Activated CD4-positive, CD25-positive, alpha-beta regulatory T cell treated with anti-CD3 and anti-CD28 coated beads, Interleukin-2, amount 50 U/mL, for 24 hours (primary cell): Measurements from ENCODE around the gene KYAT1.

Source experiments
- ATAC-seq, 2 donors: fragments of 150-1000 bp; cut with Tn5 transposase; one replicate each; pipeline ENCODE4 v1.10.0; 2021; ENCODE audit warnings: mild to moderate bottlenecking in 1 of 2, moderate library complexity in 1 of 2

The KYAT1 gene

DNA sequence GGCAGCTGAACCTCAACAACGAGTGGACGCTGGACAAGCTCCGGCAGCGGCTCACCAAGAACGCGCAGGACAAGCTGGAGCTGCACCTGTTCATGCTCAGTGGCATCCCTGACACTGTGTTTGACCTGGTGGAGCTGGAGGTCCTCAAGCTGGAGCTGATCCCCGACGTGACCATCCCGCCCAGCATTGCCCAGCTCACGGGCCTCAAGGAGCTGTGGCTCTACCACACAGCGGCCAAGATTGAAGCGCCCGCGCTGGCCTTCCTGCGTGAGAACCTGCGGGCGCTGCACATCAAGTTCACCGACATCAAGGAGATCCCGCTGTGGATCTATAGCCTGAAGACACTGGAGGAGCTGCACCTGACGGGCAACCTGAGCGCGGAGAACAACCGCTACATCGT is 26.6 kb upstream of the KYAT1 start:
- no peak for ATAC-seq

GRCh38 chr9:128906741-128907140 is 25.0 kb upstream of the KYAT1 start:
- ATAC-seq = no peak

DNA sequence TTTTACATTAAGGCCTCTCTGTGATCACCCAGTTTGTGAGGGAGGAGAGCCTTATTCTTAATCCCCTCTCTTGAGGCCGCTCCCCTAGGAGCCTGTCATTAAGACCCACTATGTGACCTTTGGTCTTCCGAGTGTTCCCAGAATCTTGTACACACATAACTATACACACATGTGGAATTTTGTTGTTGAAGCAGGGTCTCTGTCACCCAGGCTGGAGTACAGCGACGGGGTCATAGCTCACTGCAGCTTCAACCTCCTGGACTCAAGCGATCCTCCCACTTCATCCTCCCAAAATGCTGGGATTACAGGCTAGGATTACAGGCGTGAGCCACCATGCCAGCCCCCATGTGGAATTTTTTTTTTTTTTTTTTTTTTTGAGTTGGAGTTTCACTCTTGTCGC is 24.2 kb upstream of the KYAT1 start:
- ATAC-seq = no peak

DNA sequence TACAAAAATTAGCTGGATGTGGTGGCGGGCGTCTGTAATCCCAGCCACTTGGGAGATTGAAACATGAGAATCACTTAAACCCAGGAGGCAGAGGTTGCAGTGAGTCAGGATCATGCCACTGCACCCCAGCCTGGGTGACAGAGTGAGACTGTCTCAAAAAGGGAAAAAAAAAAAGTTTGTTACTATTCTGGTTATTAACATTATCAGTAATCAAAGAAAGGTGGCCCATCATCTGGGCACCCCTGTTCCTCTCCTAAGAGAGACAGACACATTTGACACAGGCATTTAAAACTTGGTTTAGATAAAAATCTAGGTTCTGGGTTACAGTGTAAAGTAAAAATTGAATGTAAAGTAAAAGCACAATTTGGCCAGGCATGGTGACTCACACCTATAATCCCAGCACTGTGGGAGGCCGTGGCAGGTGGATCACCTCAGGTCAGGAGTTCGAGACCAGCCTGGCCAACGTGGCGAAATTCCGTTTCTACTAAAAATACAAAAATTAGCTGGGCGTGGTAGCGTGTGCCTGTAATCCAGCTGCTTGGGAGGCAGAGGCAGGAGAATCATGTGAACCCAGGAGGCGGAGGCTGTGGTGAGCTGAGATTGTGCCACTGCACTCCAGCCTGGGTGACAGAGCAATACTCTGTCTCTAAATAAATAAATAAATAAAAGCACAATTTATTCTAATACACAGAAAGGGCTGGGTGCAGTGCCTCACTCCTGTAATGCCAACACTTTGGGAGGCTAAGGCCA is 22.3 kb upstream of the KYAT1 start:
- peak; percentile 36 to 42 for ATAC-seq

- ATAC-seq = no peak
Observed at GRCh38 chr9:128903079-128903461, 21.3 kb upstream of the KYAT1 start.

DNA sequence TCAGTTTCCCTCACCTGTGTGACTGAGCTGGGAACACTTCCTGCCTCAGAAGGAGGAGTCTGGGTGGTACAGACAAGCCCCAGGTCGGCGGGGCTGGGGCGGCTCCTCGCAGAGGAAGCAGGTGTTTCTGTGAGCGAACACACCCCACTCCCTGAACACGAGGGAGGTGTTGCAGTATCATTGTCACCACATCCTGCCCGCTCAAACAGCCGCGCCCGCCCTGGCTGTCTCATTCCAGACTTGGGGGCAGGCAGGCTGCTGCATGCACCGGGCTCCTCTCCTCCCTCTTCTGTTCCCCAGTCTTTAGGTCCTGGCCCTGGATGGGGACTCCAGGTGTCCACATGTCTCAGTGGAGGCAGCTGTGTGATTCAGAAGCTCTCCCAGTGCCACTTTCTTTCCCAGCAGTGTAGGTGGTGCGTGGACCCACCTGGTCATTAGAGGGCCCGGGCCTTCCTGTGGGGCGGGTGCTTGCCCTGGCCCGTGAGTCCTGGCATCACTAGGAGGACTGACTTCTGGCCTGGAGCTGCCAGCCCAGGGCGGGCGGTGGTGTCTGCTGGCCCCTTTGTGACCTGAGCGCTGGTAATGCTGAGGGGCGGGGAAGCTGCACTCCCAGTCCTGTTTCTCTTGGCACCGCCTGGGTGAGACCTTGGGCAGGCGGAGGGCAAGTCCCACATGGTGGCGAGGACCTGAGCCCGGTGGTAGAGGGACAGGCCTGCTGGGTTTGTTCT is 20.8 kb upstream of the KYAT1 start:
- peak; percentile 94 to 95 for ATAC-seq

- no peak for ATAC-seq
Observed at GRCh38 chr9:128901822-128902221, 20.1 kb upstream of the KYAT1 start.

DNA sequence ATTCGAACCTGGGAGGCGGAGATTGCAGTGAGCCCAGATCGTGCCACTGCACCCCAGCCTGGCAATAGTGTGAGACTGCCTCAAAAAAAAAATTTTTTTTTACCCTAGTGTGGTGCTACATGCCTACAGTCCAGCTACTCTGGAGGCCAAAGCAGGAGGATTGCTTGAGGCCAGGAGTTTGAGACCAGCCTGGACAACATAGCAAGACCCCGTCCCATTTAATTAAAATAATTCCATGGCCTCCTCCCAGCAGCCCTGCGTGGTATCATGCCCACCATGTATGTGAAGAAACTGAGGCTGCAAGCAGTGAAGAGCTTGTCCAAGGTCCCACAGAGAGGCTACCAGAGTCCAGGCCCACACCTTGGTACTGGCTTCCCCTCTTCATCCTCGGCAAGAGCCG is 19.6 kb upstream of the KYAT1 start:
- ATAC-seq = no peak

DNA sequence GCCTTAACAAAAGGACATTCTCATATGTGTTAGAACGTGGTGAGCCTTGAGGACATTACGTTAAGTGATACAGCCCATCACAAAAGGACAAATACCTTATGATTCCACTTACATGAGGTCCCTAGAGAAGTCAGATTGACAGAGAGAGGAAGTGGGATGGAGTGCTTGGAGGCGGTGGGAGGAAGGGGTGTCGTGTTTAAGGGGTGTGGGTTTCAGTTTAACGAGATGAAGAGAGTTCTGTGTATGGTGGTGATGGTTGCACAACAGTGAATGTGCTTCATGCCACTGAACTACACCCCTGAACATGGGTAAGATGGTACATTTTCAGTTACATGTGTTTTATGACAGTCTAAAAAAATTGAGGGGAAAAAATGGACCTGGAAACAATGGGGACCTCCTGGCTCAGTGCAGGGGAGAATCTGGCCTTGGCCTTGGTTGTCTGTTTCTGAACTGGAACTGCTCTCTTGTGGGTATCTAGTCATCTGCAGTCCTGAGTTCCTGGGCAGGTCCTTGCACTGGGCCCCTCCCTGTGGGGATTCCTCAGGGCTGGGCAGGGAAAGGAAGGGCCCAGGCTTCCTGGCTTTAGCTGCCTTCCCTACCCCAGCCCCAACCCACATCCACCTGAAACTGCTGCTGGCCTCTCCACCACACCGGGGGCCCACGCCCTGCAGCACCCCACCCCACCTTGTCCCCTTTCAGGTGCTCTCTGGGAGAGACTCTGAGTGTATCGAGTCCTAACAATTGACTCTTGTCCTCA is 18.0 kb upstream of the KYAT1 start:
- no peak for ATAC-seq

- ATAC-seq = no peak
Observed at GRCh38 chr9:128898845-128899565, 17.3 kb upstream of the KYAT1 start.

GRCh38 chr9:128898382-128898781 is 16.6 kb upstream of the KYAT1 start:
- no peak for ATAC-seq

DNA sequence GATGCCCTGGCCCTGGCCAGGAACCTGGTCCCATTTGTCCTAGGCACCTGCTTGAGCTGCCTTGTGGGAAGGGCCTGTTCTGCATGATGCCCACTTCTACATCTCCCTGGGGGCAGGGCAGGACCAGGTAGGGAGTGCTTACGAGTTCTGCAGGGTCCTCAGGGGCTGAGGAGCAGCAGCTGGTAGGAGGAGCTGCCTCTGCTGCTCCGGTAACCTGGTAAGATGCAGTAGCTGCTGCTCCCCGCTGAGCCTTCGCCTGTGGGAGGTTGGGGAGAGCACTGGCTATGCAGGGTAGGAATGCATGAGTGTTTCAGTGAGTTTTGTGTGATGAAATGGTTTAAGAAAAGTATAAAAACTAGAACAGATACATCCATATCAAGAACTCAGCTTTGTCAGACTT is 13.8 kb upstream of the KYAT1 start:
- ATAC-seq = no peak

GRCh38 chr9:128894764-128895163 is 13.0 kb upstream of the KYAT1 start:
- ATAC-seq = peak; percentile 56 to 67

DNA sequence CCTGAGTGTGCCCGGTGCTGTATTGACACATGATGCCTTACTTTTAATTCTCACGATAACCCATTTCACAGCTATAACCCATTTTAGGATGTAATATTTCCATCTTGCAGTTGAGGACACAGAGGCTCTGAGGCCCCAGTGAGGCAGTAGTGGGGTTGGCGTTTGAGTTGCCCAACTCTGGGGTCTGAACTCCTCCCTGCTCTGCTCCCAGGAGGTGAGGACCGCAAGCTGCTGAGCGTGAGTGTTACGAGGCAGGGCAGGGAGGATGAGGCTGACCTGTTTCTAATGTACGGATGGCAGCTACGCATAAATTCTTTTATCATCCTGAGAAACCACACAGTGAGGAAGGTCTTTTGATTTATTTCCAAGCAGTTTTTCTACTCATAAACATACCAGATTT is 11.6 kb upstream of the KYAT1 start:
- no peak for ATAC-seq

DNA sequence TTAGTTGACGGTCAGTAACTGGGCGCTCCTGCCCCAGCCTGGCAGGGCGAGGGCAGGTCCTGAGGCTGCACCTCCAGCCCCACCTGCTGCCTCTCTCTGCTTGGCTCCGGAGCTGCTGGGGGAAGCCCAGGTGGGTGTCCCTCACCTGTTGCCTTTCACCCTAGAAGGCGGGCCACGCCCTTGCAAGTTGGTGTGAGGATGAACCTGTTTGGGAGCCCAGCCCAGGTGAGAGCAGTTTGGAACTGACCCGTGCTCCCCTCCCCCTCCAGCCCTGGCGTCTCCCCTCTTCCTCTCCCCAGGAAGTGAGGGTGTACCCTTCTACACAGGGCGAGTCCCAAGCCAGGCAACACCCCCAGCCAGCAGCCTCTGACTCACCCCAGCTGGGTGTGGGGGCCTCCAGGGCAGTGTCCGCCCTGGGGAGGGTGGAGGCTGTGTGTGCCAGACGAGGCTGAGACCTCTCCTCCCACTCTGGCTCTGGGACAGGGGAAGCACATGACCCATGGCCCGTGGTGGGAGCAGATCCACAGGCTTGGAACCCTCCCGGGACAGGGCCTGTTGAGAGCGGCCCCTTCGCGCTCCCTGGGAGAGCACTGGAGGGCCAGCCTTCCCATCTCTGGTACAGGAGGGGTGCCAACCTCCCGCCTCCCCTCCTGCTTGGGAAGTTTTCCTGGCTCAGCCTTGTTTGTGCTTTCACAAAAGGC is 10.6 kb upstream of the KYAT1 start:
- ATAC-seq = peak; percentile 56 to 64

DNA sequence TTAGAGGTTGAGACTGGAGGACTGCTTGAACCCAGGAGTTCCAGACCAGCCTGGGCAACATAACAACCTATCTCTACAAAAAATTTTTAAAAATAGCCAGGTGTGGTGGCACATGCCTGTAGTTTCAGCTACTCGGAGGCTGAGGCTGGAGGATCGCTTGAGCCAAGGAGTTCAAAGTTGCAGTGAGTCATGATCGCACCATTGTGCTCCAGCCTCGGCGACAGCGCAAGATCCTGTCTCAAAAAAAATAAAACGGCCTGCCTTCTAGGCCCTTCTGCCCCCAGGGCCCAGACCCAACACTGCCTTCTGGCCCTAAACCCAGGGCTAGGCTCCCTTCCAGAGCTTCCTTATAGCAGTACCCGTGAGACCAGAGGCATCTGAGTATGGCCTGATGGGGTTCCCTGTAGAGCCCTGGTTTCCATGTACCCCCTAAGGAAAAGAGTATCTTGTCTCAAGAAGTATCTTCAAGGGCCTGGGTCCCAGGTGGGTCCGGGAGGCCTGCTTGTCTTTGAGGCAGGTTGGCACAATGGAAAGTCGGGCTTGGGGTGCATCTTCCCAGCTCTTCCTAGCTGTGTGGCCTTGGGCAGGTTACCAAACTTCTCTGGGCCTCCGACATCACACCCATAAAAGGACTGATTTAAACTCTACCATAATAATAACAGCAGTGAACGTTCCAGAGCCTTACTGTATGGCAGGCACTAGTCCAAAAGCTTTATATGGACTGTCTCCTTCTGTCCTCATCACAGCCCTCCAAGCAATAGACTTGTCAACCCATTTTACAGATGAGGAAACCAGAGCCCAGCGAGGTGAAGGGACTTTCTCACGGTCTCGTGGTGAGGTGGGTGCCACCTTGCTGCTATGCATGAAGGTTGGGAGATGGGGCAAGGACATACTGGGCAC is 9.8 kb upstream of the KYAT1 start:
- ATAC-seq = no peak

- no peak for ATAC-seq
Observed at GRCh38 chr9:128887914-128888350, 6.2 kb upstream of the KYAT1 start.

GRCh38 chr9:128887049-128887448 is 5.3 kb upstream of the KYAT1 start:
- ATAC-seq = no peak

- ATAC-seq = no peak
Observed at GRCh38 chr9:128886211-128886891, 4.6 kb upstream of the KYAT1 start.

DNA sequence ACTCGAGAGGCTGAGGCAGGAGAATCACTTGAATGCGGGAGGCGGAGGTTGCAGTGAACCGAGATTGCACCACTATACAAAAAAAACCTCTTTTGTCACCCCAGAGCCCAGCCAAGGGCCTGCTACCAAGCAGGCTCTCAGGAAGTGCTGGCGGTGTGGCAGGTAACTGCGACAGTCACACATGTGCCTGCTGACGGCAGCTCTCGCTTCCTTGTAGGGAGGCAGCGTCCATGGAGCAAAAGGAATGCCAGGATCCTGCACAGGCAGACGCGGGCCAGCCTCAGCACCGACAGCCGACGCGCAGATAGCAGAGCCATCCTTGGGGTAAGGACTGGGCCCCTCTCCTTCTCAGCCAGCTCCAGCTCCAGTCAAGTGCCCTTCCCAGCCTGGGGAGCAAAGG is 4.0 kb upstream of the KYAT1 start:
- ATAC-seq = no peak

DNA sequence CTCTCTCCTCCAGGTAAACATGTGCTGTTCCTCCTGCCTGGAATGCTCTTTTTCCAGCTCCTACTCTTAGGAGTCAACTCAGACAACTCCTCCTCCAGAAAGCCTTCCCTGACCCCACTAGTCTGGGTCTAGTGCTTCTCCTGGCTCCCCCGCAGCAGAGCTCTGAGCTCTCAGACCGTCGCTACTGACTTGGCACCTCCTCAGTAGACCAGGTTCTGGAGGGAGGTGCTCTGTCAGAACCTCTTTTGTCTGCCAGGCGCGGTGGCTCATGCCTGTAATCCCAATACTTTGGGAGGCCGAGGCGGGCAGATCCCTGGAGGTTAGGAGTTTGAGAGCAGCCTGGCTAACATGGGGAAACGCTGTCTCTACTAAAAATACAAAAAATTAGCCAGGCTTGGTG is 3.6 kb upstream of the KYAT1 start:
- no peak for ATAC-seq
